Erythroblast (primary cell): ENCODE results near the gene IFT81.

Source experiments
- GATA1 ChIP-seq: IDR thresholded peaks from 2 replicates; pipeline ENCODE4 v1.6.1; 2011; ENCODE audit warnings: low read depth, mild to moderate bottlenecking, control low read depth, low read length, moderate library complexity
- POLR2A ChIP-seq: IDR thresholded peaks from 2 replicates; pipeline ENCODE4 v1.6.1; 2011; ENCODE audit warnings: mild to moderate bottlenecking, low read length

DNA sequence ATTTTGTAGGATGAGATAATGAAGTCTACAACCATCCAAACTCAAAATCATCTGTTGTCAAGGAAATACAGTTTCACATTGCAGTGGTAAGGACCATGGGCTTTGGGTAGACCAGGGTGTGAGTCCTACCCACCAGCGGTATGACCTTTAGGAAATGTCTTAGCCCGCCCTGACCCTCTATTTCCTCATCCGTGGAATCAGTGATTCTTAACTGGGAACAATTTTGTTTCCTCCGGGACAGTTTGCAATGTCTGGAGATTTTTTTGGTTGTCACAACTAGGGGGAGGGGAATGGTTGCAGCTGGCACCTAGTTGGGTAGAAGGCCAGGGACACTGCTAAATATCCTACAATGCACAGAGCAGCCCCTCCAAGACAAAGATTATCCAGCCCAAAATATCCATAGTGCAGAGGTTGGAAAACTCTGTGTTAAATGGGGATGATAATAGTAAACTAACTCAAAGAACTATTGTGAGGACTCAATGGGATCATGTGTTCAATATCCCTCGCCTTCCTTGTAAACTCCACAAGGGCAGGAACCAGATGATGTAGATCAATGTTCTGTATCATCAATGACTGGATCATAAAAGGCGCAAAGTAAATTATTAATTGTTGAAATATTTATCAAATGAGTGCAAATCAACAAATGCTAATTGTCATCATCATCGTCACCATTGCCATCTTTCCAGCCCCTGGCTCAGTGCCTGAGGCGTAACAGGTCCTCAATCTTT is 15.7 kb upstream of the IFT81 start:
- TF ChIP-seq POLR2A (no peak), GATA1 (no peak)
